Measurements from ENCODE around the gene PARVG.

The PARVG gene

GRCh38 chr22:44224166-44224565, 43.4 kb downstream of the PARVG start:
- DNase-seq (ENCODE audit: low read depth), result no peak
- H3K4me3 ChIP-seq (ENCODE audit: low read depth, low read length), result no peak overlapping the region

GRCh38 chr22:44225091-44225689, 44.5 kb downstream of the PARVG start:
- DNase-seq (ENCODE audit: low read depth), result no peak
- H3K4me3 ChIP-seq (ENCODE audit: low read depth, low read length), result no peak overlapping the region
- TF ChIP-seq MYC (IDR thresholded peaks at IDR 0.05; ENCODE audit: low read depth, low read length) (no peak), MAX (IDR thresholded peaks at IDR 0.05; ENCODE audit: low read depth, low read length) (no peak), POLR2A (IDR thresholded peaks at IDR 0.05; ENCODE audit: extremely low read depth, insufficient read length) (no peak)
- TF ChIP-seq, protein P1, sequence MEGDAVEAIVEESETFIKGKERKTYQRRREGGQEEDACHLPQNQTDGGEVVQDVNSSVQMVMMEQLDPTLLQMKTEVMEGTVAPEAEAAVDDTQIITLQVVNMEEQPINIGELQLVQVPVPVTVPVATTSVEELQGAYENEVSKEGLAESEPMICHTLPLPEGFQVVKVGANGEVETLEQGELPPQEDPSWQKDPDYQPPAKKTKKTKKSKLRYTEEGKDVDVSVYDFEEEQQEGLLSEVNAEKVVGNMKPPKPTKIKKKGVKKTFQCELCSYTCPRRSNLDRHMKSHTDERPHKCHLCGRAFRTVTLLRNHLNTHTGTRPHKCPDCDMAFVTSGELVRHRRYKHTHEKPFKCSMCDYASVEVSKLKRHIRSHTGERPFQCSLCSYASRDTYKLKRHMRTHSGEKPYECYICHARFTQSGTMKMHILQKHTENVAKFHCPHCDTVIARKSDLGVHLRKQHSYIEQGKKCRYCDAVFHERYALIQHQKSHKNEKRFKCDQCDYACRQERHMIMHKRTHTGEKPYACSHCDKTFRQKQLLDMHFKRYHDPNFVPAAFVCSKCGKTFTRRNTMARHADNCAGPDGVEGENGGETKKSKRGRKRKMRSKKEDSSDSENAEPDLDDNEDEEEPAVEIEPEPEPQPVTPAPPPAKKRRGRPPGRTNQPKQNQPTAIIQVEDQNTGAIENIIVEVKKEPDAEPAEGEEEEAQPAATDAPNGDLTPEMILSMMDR (IDR thresholded peaks at IDR 0.05; ENCODE audit: low read depth, low read length), result no peak

More at GRCh38 chr22:44224166-44224565, 43.4 kb downstream of the PARVG start:
- TF ChIP-seq MYC (IDR thresholded peaks at IDR 0.05; ENCODE audit: low read depth, low read length), result no peak
- no peak for TF ChIP-seq POLR2A (IDR thresholded peaks at IDR 0.05; ENCODE audit: extremely low read depth, insufficient read length)
- TF ChIP-seq, protein P1 (IDR thresholded peaks at IDR 0.05; ENCODE audit: low read depth, low read length), result no peak
- TF ChIP-seq MAX (IDR thresholded peaks at IDR 0.05; ENCODE audit: low read depth, low read length), result no peak

DNA sequence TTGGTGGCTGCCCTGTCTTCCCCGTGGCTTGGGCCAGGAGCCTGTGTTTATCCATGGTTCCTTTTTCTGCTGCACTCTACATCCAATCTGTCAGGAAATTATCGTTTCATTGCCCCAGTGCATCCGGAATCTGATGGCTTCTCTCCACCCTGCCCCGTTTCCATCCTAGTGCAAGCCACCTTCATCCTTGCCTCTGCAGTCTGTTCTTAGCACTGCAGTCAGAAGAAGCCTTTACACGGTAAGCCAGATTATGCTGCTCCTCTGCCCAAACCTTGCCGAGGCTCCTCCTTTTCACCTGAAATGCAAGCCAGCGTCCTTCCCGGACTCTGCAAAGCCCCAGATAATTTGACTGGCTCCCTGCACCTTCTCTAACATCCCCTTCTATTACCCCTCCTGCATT, 45.1 kb downstream of the PARVG start:
- no peak for DNase-seq (ENCODE audit: low read depth)
- TF ChIP-seq, protein P1 (IDR thresholded peaks at IDR 0.05; ENCODE audit: low read depth, low read length), result no peak
- no peak for TF ChIP-seq POLR2A (IDR thresholded peaks at IDR 0.05; ENCODE audit: extremely low read depth, insufficient read length)
- no peak for TF ChIP-seq MYC (IDR thresholded peaks at IDR 0.05; ENCODE audit: low read depth, low read length)
- no peak for TF ChIP-seq MAX (IDR thresholded peaks at IDR 0.05; ENCODE audit: low read depth, low read length)

DNA sequence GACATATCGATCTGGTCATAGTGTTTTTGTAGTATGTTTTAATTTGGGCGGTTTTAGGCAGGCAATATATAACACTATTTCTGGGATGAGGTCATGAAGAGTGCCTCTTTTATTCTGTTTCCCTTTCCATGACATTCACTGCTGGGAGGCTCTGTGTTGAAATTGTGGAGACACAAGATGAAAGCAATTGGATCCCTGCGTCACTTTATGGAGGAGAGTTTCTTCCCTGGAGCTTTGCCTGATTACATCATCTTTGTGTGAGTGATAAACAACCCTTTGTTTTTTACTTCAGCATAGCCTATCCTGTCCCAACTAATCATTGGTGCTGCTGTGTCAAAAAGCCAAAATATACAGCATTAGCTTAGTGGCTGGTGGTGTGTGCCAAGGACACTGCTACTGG, 48.6 kb downstream of the PARVG start:
- TF ChIP-seq POLR2A (IDR thresholded peaks at IDR 0.05; ENCODE audit: extremely low read depth, insufficient read length) (no peak), MYC (IDR thresholded peaks at IDR 0.05; ENCODE audit: low read depth, low read length) (no peak), MAX (IDR thresholded peaks at IDR 0.05; ENCODE audit: low read depth, low read length) (no peak)
- TF ChIP-seq, protein P1 (IDR thresholded peaks at IDR 0.05; ENCODE audit: low read depth, low read length), result no peak
- DNase-seq (ENCODE audit: low read depth), result no peak
- H3K4me3 ChIP-seq (ENCODE audit: low read depth, low read length), result no peak overlapping the region

More for the DNA sequence above, 45.1 kb downstream of the PARVG start:
- no peak overlapping the region for H3K4me3 ChIP-seq (ENCODE audit: low read depth, low read length)

DNA sequence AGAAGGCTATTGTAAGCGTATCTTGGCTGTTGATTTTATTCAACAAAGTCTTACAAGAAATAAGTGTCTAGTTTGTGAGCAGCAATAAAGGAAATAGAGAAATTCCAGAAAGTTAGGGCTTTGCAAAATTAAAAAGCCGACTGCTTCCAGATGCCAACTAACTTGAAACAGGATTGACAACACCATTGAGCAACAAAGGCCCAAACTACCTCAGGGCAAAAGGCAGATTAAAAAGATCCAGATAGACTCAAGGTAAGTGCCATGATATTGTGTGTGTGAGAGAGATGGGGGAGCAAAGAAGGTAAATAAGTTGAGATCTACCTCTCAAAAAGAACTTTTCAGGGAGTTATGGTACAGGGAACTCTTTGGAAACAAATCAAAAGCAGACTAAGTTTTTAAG, 49.1 kb downstream of the PARVG start:
- H3K4me3 ChIP-seq (ENCODE audit: low read depth, low read length), result no peak overlapping the region
- TF ChIP-seq MYC (IDR thresholded peaks at IDR 0.05; ENCODE audit: low read depth, low read length), result no peak
- TF ChIP-seq POLR2A (IDR thresholded peaks at IDR 0.05; ENCODE audit: extremely low read depth, insufficient read length), result no peak
- TF ChIP-seq, protein P1 (IDR thresholded peaks at IDR 0.05; ENCODE audit: low read depth, low read length), result no peak
- no peak for TF ChIP-seq MAX (IDR thresholded peaks at IDR 0.05; ENCODE audit: low read depth, low read length)
- no peak for DNase-seq (ENCODE audit: low read depth)

Data from NB4 (cell line).